Amniotic epithelial cell (primary cell): ENCODE measurements around the gene GNPTAB.
"Not testable (repeated sequence)": the region's sequence is repeated elsewhere in the genome, so short reads cannot be mapped to it uniquely, and the experiment has no call there.

Source experiments
- DNase-seq: peaks from one replicate; pipeline ENCODE4 v3.0.0-alpha.2; 2010; ENCODE audit warnings: low read depth

The GNPTAB gene

DNA sequence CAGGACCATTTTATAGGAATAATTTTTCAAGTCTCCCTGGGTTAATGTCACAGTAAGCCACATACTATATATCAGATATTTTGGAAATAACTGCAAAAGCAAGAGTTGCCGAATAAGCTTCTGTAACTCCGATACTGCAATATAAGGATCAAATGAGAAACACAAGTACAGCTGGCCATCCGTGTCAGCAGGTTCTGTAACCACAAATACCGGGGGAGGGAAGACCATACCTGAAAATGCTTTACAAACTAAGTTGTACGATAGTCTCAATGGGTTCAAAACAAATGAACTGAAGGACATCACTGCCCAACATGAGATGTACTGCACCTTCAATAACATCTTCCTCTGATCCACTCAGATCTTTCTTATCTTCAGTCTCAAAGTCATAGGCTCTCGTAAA, 93.3 kb downstream of the GNPTAB start:
- no peak for DNase-seq

DNA sequence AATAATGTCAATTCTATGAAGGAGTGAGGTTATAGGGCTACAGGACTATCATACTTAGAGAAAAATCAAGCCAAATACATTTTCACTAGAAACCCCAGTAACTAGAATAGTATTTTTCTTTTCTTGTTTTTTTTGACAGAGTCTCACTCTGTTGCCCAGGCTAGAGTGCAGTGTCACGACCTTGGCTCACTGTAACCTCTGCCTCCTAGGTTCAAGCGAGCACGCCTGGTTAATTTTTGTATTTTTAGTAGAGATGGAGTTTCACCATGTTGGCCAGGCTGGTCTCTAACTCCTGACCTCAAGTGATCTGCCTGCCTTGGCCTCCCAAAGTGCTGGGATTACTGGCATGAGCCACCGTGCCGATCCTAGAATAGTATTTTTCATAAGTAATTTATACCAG, 96.3 kb downstream of the GNPTAB start:
- DNase-seq = not testable (repeated sequence)

DNA sequence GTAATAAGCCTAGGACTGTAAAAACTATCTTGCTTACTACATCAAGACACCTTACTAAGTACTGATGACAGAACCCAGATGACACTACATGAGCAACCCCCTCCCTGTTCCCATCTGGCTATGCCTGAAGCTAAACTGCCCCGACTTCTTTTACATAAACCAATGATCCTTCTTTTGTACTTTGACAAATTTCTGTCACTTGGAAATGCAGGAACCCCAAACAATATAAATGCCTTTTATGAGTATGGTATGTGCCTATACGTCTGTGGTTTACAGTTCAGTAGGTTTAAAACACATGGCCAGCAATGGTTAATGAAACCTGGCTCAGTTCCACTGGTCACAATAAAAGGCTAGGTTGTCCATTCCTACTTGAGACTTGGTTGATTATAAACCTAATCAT, 97.6 kb downstream of the GNPTAB start:
- DNase-seq = peak; percentile 40

DNA sequence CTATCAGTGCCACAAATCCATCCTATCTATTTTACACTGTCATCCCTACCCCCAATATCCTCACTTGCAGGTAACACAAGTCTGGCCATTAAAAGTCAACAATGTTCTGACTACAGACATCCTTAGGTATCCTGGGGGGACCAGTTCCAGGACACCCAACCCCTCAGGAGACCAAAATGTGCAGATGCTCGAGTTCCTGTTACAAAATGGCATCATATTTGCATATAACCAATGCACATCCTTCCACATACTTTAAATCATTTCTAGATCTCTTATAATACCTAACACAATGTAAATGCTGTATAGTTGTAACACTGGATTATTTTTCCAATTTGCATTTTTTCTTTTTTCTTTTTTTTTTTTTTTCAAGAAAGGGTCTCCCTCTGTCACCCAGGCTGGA, 98.4 kb downstream of the GNPTAB start:
- DNase-seq = no peak

DNA sequence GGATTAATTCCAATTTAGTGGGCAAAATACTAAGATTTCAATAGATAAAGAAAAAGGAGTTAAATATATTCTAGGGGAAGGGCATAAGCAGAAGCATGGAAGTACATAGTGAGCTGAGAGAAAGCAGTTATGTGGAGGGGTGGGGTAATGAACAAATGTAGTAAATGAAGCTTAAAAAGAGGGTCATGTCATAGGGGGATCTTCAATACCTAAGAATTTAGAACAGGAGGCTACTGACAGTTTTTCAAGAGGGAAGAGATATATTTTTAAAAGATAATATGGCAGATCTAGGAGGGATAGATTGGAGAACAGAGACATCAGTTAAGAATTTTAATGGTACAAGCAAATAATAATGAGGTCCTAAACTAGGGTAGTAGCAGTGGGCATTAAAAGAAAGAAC, 100.9 kb downstream of the GNPTAB start:
- no peak for DNase-seq

DNA sequence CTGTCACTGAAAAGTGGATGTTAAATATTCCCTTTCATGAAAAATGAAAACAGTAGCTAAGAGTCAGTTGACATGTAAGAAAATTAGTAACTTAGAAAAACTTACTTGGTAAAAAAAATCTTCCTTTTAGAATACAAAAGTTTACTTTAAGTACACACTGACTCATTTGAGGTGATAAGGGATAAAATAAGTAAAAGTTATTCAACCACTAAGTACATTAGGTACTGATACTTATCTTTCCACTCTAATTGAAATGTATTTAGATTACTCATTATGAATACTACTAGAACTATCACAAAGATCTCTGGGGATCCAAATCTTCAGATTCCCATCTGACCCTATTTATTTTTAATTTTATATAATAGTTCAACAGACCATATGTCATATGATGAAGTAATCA, 103.7 kb downstream of the GNPTAB start:
- peak; percentile 49 for DNase-seq

DNA sequence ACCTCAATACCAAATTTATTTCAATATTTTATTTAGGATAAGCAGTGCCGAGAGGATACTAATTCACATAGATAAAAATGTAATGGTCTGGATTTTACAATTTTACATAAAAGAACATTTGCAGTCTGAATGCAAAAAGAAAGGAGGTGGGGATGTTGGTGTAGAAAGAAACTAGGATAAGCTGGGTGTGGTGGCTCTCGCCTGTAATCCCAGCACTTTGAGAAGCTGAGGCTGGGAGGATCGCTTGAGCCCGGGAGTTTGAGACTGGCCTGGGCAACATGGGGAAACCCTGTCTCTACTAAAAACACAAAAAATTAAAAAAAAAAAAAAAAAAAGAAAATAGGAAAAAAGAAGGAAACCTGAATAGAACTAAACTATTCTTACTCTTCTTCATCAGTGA, 108.4 kb downstream of the GNPTAB start:
- no peak for DNase-seq

DNA sequence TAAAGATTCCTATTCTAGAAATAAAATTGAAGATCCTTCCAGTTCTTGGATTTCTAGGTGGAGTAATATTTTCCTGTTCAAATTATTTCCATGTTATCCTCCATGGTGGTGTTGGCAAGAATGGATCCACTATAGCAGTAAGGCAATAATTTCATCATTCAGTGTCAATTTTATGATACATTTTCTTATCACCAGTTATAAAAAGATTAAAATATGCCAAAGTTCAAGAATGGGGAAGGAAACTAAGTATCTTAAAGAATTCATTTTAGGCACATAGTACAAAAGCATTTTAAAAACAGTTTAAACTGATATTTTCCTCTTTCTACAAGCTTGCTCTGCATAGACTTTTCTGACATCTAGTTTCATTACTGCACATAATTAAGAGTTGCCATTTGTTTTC, 110.6 kb downstream of the GNPTAB start:
- no peak for DNase-seq

DNA sequence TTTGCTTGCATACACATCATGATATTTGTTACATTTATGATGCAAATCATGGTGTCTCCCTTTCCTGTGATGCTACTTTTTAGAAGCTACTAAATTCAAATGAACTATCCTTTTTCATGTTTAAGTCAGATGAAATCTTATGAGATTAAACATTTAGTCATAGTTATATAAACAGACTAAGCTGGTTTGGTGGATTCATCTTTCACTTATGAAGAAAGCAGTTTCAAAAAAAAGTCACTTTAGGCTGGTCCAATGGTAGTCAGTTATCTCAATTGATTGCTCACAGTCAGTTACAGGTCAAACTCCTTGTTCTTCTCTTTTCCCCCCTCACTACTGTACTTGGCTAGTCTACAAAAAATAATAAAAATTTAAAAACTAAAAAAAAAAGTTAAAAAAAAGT, 111.2 kb downstream of the GNPTAB start:
- DNase-seq = peak; percentile 33

DNA sequence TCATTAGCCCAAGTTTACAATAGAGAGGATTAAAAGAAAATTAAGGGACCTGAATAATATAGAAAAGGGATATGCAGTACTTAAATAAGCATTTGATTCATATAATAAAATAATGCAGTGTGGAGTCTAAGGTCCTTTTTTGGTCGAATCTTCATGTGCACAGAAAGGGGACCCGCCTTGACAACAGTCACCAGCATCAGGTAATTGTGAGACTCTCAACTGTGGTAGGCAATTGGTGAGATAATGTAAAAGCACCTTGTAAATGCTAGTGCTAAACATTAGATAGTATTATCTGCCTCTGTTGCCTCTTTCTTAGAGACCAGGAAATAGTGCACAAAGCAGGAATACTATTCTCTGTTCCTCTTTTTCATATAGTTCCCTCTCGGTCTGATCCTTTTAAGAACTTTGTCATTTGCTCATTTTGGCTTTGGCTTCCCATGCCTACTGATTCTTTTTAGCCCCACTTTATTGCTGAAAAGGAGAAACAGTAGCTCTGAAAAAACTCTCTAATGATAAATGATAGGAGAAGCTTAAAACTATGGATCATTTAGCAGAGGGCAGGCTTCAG, 115.8 kb downstream of the GNPTAB start:
- DNase-seq = no peak

DNA sequence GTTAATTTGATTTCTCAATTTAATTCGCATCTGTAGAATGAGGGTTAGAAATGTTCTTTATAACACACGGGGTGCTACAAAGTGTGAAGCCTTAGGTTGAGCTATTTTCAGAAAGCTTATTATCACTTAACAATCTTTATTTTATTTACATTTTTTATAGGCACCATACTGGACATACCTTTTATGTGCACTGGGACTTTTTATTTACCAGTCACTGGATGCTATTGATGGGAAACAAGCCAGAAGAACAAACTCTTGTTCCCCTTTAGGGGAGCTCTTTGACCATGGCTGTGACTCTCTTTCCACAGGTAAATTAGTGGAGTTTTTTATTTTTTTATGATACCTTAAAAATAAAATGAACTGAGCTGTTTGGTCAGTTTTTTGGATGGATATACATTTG, 116.8 kb downstream of the GNPTAB start:
- DNase-seq = no peak

DNA sequence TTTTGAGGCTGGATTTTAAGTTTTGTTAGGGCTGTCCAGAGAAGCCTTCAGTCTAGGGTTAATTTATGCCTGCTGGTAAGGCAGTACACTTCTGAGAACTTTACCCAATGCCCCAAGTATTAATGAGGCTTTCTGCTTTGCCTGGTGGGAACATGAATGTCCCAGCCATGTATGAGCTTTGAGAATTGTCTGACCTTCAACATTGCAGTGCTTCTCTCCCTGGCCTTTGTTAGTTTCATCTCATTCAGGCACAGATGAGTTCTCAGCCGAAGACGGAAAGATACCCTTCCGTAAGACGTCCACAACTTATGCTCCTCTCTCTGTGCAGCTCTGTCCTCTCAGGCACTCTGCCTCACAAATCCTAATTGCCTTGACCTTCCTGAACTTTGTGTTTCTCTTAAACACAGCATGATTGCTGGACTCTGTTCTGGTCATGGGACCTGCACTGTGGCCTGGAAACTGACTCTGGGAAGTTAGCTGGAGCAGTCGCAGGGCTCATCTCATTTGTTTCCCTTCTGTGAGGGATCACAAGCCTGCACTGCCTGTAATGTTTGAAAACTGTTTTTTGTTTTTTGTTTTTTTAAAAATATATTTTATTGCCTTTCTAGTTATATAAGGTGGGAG, 117.6 kb downstream of the GNPTAB start:
- peak; percentile 15 for DNase-seq

DNA sequence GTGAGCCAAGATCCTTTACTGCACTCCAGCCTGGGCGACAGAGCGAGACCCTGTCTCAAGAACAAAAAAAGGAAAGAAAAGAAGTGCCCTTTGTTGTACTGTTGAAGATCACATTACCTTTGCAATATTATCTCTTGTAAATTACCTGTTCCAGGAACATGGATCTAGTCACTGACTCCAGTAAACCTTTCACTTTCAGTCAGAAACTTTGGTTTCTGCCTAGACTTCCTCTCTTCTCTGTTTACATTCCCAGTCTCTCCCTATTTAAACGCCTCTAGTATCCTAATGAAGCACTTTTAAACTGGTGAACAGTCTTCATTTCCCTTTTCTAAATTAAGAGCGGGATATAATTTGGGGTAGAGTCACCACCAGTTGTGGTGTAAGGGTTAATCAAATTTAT, 120.5 kb downstream of the GNPTAB start:
- DNase-seq = no peak

DNA sequence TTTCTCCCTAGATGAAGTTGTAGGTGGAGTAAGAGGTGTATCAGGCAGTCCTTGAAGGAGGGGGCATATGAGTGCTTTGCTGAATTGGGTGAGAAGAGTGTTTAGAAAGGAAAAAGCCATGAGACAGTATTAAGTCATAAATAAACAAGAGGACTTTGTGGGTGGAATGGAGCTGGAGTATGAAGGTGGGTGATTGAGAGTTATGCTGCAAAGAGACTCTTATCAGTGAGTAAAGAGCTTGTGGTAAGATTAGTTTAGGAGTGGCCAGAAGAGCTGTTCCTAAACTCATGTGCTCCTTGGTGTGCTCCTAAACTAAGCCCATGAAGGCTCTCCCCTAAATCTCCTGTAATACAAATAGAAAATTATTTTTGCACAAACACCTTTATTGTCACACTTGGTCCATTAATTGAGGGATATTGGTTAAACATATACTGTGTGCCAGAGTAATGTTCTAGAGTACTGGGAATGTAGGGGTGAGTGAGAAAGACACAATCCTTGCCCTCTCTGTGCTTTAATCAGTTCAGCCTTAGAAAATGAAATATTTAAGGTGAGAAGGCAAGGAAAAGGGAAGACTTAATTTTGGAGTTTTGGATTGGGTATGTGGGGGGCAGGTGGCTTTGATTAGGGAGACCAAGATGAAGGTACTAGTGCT, 123.5 kb downstream of the GNPTAB start:
- DNase-seq = peak; percentile 80

DNA sequence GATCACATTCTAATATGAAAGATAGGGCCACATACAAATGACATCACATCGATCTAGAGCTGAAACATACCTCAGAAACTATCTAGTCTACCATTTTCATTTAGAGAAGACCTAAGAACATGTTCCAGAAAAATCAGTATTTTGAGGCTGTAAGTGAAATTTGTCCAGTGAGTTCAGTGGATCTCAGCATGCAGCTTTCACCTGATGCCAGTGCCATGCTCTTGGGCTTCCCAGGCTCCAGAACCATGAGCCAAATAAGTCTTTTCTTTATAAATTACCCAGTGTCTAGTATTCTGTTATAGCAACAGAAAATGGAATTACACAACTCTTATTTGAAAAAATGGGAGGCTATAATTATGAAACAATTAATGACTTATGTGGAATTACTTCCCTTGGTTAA, 124.4 kb downstream of the GNPTAB start:
- no peak for DNase-seq

DNA sequence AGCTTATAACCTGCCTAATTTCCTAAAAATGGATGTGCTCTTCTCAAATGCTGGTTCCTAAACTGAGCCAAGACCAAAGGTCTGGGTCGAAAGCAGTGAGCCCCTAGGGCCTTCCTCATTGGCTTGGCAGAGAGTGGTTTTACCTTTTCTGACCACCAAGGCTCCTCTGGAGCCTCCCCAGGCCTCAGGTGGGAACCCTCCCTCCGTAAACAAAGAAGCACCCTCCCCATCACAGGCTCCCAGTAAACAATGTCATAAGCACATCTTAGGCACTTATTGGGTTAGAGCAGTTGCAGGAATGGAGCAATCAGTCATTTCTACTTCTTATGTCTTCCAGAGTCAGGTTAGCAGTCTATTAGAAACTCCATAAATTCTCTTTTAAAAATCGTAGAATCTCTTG, 127.3 kb downstream of the GNPTAB start:
- no peak for DNase-seq

DNA sequence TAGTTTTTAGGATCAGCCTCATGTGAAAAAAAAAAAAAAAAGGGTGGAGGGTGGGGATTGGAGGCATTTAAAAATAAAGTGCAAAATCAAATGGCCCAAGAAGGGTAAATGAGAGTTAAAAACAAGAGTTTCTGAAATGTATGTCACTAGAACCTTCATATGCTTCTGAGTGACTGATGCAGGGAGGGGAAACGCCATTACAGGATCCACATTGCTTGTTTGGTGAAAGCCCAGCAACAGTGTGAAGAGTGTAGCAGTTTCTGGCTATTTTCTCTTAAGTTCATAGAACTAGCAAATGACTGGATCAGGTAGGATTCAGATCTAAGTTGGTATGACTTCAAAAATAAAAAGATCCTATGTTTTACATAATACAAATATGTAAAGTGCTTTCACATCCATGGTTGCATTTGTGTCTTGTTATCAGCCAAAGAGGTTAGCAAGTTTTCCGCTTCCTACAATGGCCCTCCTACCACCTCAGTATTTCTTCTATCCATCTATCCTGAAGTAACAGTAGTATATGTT, 130.4 kb downstream of the GNPTAB start:
- DNase-seq = no peak

DNA sequence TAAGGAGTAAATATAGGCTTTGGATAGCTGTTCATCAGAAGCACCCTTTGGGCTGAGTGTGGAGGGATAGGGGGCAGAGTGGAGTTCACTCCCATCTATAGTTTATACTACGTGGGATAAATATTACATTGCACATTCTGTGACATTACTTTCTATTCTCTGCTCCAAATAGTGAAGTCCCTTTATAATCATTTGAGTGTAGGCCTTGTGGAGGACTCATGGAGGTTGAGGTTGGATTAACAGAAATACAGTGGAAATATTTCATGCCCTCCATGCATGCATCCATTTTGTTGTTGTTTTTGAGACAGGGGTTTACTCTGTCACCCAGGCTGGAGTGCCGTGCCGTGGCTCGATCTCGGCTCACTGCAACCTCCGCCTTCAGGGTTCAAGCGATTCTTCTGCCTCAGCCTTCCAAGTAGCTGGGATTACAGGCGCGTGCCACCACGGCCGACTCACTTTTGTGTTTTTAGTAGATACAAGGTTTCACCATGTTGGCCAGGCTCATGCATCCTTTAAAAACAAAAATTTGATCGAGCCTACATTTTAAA, 131.9 kb downstream of the GNPTAB start:
- DNase-seq = peak; percentile 5

DNA sequence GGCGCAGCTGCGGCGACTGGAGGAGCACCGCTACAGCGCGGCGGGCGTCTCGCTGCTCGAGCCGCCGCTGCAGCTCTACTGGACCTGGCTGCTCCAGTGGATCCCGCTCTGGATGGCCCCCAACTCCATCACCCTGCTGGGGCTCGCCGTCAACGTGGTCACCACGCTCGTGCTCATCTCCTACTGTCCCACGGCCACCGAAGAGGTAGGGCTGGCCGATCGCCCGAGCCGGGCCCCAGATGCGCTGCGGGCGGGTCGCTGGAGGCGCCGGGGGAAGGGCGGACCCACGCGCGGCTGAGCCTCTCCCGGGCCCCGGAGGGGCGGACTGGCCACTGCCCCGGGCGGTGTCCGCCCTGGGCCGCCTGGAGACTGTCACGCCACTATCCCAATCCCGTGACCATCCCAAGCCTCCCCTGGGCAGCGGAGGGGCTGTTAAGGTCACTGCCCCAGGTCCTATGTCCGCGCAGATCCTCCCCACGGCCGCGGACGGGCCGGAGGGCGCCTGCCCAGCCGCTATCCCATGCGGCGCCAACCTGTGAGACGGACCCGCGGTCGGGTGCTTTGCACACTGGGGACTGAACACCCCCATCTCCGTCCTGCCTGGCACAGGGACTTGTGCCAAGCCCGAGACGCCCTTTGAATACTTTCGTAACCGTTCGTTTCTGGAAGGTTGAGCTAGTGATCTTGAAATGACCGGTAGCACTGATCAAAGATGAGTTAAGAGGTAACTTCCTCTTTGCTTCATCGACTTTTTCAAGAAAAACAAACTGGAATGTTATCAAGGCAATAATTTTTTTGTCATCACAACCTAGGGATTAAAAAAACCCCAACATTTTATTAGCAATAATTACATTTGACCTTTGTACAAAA, 132.6 kb downstream of the GNPTAB start:
- peak; percentile 31 for DNase-seq

DNA sequence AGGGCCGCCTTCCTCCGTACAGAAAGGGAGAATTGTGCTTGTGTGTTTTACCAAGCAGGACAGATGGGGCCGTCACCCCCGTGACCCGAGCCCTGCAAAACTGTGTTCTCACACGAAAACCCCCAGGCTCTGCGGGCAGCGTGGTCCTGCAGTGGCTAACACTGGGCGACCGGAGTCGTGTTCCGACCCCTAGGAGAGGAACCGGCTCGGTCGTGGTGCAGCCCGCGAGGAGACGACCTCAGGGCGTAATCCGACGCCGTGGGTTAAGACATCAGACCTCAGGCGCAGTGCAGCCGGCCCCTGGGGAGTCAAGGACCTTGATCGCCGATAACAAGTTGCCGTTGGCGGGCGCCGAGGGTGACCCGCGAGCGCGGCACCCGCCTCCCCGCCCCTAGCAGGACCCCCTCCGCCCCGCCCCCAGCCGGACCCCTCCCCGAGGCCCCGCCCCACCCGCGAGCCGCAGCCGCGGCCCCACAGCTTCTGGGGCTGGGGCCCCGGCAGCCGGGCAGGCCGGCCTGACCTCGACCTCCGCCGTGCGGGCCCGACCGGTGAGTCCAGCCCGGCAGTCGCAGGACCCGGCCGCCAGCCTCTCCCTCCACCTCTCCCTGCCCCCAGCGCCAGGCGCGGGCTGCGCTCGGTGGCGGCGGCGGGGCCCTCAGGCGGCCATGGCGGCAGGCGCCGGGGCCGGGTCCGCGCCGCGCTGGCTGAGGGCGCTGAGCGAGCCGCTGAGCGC, 133.4 kb downstream of the GNPTAB start, which contains the start of gene CHPT1:
Gene CHPT1 (plus strand): TSS at position 444 of the 733 bp plus-strand sequence. CDS start 222 bp downstream, at position 666.
- peak; percentile 24 for DNase-seq
